ENCODE measurements around the gene PRDX3.

Gene PRDX3

GRCh38 chr10:119178372-119179119, at the start of gene PRDX3:
Gene PRDX3 (minus strand): TSS chr10:119178812. CDS start chr10:119178790, 22 bp downstream.
- DNase-seq (ENCODE audit: low read depth, low spot score) = peak; percentile 53

GRCh38 chr10:119227825-119228224, 49.2 kb upstream of the PRDX3 start:
- no peak for DNase-seq (ENCODE audit: low read depth, low spot score)

DNA sequence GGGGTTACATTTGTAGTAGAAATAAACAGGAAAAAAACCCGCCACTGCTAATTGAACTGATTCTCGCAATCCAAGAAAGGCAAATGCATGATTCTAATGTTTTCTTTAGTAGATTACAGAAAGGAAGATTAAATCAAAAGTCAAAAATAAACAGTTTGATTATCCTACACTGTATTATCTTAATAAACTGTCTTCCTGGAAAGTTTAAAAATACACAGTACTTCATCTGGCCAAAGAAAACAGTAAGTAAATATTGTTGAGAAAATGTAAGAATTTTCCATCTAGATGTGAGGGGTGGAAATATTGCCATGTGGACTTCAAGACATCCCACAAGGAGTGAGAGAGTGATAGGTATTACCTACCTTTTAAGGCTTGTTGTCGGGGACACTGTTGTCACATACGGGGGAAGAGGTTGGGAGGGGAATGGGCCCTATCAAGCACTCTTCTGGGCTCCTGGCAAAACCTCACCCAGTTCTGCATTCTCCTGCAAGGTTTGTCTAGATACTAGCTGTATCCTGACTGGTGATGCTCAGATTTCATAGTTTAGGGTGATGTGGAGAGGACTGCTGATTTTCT, 46.6 kb upstream of the PRDX3 start:
- no peak for DNase-seq (ENCODE audit: low read depth, low spot score)

DNA sequence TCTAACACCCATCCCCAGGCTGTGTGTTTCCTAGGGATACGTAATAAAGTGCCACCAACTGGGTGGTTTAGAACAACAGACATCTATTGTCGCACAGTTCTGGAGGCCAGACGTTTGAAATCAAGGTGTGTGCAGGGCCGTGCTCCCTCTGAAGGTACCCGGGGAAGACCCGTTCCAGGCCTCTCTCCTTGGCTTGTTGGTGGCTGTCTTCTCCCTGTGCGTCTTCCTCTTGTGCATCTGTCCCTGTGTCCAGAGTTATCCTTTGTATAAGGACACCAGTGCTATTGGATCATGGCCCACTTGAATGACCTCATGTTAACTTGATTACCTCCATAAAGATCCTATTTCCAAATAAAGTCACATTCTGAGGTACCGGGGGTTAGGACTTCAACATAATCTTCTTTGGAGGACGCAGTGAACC, 44.4 kb upstream of the PRDX3 start:
- DNase-seq (ENCODE audit: low read depth, low spot score) = no peak

DNA sequence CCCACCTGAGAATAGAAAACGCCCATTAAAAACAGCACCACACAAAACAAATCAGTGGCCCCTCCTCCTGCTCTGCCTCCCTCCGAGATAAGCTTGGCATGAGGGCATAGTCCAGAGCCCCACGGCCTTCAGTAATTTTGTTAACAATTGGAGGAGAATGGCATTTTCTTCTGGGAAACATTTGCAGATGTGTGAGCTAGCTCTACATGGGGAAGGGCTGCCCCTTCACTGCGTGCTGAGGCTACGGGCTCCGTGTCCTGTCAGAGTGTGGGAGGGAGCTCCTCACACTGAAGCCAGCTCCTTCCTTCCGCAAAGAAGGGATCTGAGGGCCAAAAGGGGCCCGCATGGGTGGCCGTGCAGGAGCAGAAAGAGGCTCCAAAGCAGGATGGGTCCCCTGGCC, 43.9 kb upstream of the PRDX3 start:
- DNase-seq (ENCODE audit: low read depth, low spot score) = no peak

GRCh38 chr10:119221666-119222065, 43.1 kb upstream of the PRDX3 start:
- DNase-seq (ENCODE audit: low read depth, low spot score) = no peak

GRCh38 chr10:119221201-119221600, 42.6 kb upstream of the PRDX3 start:
- no peak for DNase-seq (ENCODE audit: low read depth, low spot score)

- no peak for DNase-seq (ENCODE audit: low read depth, low spot score)
Observed at GRCh38 chr10:119219871-119220270, 41.3 kb upstream of the PRDX3 start.

DNA sequence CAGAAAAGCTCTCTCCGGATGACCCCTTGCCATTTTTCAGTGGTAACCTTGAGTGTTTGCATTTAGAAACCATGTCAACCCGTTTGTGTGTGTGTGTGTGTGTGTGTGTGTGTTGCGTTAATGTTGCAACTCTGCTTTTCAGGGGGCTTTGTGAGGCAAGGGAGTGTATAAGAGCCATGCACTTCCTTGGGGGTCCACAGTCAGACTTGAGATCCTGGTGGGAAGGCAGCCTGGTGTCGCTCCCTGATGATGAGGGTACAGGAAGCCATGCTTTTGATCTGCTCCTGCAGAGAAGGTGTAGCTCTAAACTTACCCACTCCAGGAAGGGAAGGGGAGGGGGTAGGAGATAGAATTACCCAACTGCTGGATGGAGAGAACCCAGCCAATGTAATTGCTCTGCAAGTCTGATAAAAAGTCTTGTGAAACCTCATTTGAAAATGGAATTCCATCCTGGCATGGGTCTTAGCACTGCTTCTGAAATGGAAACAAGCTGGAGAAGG, 39.4 kb upstream of the PRDX3 start:
- no peak for DNase-seq (ENCODE audit: low read depth, low spot score)

DNA sequence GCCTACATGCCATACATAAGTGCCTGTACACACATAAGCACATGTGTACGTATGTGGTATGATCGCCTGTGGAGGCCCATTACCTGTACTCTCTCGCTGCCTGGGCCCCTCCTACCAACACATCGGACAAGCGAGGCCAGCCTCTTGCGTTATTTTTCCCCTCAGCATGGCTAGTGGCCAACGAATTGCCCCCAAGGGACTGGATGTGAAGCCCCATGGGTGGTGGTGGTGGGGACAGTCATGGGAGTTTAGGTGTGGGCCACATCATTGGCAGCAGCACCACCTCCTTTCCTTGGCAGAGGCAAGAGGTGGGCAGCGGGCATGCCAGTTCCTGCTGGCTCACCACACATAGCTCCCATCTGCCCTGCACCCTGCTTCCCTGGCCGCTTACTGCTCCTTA, 38.8 kb upstream of the PRDX3 start:
- no peak for DNase-seq (ENCODE audit: low read depth, low spot score)

- no peak for DNase-seq (ENCODE audit: low read depth, low spot score)
Observed at GRCh38 chr10:119216127-119216526, 37.5 kb upstream of the PRDX3 start.

- DNase-seq (ENCODE audit: low read depth, low spot score) = no peak
Observed at GRCh38 chr10:119215371-119215770, 36.8 kb upstream of the PRDX3 start.

- no peak for DNase-seq (ENCODE audit: low read depth, low spot score)
Observed at GRCh38 chr10:119211625-119212441, 33.2 kb upstream of the PRDX3 start.

GRCh38 chr10:119211176-119211575, 32.6 kb upstream of the PRDX3 start:
- DNase-seq (ENCODE audit: low read depth, low spot score) = no peak

DNA sequence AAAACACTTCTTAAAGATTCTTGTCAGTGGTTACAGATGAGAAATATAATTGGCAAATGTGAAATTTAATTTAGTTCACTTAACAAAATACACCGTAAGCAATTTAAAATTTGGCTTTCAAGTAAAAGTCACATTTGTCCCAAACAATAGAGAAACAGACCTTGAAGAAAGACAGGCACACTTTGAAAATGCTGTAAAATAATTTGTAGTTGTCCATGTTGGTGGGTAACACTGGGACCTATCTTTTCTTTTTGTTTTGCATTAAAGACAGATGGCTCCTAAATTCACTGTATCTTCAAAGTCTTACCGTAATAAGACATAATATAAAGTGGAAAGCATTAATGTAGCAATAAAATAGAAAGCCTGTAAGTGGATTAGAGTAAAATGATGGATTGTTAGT, 32.0 kb upstream of the PRDX3 start:
- DNase-seq (ENCODE audit: low read depth, low spot score) = no peak

DNA sequence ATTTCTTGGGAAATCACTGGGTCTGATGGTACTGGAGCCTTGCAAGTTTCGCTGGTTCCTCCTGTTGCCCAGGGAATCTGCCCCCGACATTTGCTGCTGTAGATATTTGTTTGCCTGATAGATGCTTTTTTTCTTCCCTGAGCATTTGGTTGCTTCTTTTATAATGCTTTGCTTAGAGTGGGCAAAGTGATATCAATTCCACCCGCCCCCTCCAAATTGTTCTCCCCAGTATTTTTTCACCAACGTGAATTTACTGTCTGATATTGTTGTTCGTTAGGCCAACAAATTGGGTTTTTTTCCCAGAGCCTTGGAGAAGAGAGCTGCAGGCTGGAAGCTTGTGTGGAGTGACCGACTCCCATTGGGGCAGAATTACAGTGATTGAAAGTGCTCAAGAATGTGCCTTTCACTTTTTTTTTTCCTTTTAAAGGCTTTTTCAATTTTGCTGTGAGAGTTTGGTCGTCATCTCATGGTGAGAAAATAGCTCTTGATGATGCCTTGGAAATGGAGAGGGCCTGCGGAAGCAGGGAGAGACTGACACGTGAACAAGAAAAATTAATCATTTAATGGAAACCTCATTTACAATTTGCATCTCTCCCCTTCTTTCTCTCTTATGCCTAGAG, 31.2 kb upstream of the PRDX3 start:
- DNase-seq (ENCODE audit: low read depth, low spot score) = no peak

DNA sequence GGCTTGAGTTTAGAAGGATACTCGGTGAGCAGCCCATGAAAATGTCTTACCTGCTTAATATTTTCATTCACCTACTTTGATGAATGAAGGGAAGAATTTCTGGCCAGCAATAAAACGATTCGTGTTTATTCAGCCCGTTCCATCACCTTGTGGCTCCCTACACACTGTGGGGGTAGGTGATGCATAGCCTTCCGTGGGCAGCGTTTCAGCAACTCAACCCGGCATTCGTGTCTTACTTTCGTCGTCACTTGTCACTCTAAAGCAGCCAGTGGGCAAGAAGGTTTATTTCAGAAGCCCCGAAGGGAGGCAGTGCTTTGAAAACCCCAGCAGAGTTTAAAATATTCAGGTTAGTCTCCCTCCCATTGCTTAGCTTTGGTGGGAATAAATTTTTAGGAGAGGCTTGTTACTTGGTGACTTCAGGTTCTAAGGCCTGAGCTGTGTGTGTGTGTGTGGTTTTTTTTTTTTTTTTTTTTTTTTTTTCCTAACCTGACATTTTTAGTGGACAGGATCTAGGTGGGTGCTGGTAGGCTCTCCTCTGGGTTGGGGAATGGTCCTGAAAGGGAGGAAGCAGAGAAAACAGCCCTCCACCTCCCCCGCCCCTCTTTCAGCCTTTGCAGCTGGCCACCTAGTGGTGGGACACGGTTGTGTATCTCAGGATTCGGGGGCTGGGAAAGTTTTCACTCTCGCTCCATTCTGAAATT, 30.6 kb upstream of the PRDX3 start:
- DNase-seq (ENCODE audit: low read depth, low spot score) = no peak

- no peak for DNase-seq (ENCODE audit: low read depth, low spot score)
Observed at GRCh38 chr10:119208553-119208940, 29.9 kb upstream of the PRDX3 start.

DNA sequence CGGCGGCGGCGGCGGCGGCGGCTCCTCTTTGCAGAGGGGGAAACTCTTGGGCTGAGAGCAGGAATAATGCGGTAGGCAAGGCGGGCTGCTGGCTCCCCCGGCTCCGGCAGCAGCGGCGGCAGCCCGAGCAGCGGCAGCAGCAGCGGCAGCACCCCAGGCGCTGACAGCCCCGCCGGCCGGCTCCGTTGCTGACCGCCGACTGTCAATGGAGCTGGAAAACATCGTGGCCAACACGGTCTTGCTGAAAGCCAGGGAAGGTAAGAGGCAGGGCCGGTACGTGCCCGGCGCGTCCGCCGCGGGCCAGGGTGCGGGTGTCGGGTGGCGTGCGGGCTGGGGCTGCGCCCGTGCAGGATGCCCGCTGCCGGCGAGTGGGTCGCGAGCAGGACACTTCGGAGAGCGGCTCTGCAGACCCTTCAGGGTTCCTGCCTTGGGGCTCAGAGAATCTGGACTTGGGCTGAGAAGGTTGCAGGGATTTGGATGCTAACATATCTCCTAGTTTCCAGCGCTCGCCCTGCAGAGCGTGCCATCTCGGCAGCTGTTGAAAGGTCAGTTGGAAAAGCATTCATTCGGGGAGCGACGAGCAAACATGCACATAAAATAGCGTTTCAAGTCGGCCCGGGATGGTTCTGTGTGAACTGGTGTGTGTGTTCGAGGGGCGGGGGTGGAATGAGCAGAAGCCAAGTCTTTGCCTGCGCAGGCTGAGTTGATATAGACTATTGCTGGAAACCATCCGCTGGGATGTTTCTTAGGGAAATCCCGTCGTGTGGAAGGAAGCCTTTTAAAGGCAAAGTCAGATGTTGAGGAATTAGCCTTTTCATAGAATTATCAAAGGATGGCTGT, 29.3 kb upstream of the PRDX3 start:
- no peak for DNase-seq (ENCODE audit: low read depth, low spot score)

DNA sequence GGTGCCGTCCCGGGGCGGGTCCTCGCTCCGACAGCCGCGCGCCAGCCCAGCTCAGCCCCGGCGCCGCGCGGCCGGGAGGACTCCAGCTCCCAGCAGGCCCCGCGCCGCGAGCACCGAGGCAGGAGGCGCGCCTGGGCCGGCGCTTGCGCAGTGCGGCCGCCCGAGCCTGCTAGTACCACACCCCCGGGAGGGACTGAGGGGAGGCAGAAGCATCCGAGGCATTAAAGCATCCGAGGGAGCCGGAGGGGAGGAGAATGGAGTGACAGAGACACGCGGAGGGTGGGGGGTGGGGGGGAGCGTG, 28.7 kb upstream of the PRDX3 start, which contains the start of gene GRK5:
GRK5 (plus strand) TSS at position 206 of the 301 bp plus-strand sequence. CDS start 347 bp downstream, outside the sequence.
- peak; percentile 92 for DNase-seq (ENCODE audit: low read depth, low spot score)

Measured in brain pericyte (primary cell).